Measurements from ENCODE around the gene WDR76.
"Not testable (repeated sequence)": the region's sequence is repeated elsewhere in the genome, so short reads cannot be mapped to it uniquely, and the experiment has no call there.

The WDR76 gene

GRCh38 chr15:43821505-43821904 is 5.3 kb upstream of the WDR76 start:
- DNase-seq (ENCODE audit: low read depth): no peak

- DNase-seq (ENCODE audit: low read depth): peak; percentile 78
Measured at GRCh38 chr15:43824302-43825246, 2.2 kb upstream of the WDR76 start, which contains the start of gene MFAP1. TSS of gene MFAP1 (minus strand) at chr15:43824690. CDS start at chr15:43824569, 121 bp downstream.

- DNase-seq (ENCODE audit: low read depth): not testable (repeated sequence)
Measured at GRCh38 chr15:43825305-43825704, 1.5 kb upstream of the WDR76 start.

- no peak for DNase-seq (ENCODE audit: low read depth)
Measured at GRCh38 chr15:43826029-43826507, 734 bp upstream of the WDR76 start.

- DNase-seq (ENCODE audit: low read depth): no peak
Measured at GRCh38 chr15:43828061-43828657, 1.4 kb downstream of the WDR76 start.

- DNase-seq (ENCODE audit: low read depth): not testable (repeated sequence)
Measured at GRCh38 chr15:43829951-43830540, 3.2 kb downstream of the WDR76 start.

GRCh38 chr15:43830691-43831275 is 4.0 kb downstream of the WDR76 start:
- not testable (repeated sequence) for DNase-seq (ENCODE audit: low read depth)

GRCh38 chr15:43831519-43832052 is 4.8 kb downstream of the WDR76 start:
- not testable (repeated sequence) for DNase-seq (ENCODE audit: low read depth)

GRCh38 chr15:43832485-43832884 is 5.7 kb downstream of the WDR76 start:
- not testable (repeated sequence) for DNase-seq (ENCODE audit: low read depth)

- no peak for DNase-seq (ENCODE audit: low read depth)
Measured at GRCh38 chr15:43845421-43845820, 18.6 kb downstream of the WDR76 start.

GRCh38 chr15:43851251-43851650 is 24.4 kb downstream of the WDR76 start:
- no peak for DNase-seq (ENCODE audit: low read depth)

- DNase-seq (ENCODE audit: low read depth): no peak
Measured at GRCh38 chr15:43852607-43853006, 25.8 kb downstream of the WDR76 start.

- peak; percentile 7 for DNase-seq (ENCODE audit: low read depth)
Measured at GRCh38 chr15:43854801-43855200, 28.0 kb downstream of the WDR76 start.

GRCh38 chr15:43859546-43859945 is 32.7 kb downstream of the WDR76 start:
- no peak for DNase-seq (ENCODE audit: low read depth)

GRCh38 chr15:43866636-43867035 is 39.8 kb downstream of the WDR76 start:
- not testable (repeated sequence) for DNase-seq (ENCODE audit: low read depth)

GRCh38 chr15:43867096-43867495 is 40.3 kb downstream of the WDR76 start:
- no peak for DNase-seq (ENCODE audit: low read depth)

- no peak for DNase-seq (ENCODE audit: low read depth)
Measured at GRCh38 chr15:43868406-43868805, 41.6 kb downstream of the WDR76 start.

- DNase-seq (ENCODE audit: low read depth): no peak
Measured at GRCh38 chr15:43871835-43872234, 45.0 kb downstream of the WDR76 start.

GRCh38 chr15:43872416-43873020 is 45.7 kb downstream of the WDR76 start:
- peak; percentile 24 for DNase-seq (ENCODE audit: low read depth)

- no peak for DNase-seq (ENCODE audit: low read depth)
Measured at GRCh38 chr15:43873651-43874050, 46.8 kb downstream of the WDR76 start.

GRCh38 chr15:43876872-43877271 is 50.1 kb downstream of the WDR76 start:
- DNase-seq (ENCODE audit: low read depth): no peak

GRCh38 chr15:43877371-43877770 is 50.6 kb downstream of the WDR76 start:
- no peak for DNase-seq (ENCODE audit: low read depth)

All from GM04503 (cell line).